ENCODE data around the gene SULF2.

SULF2 gene

GRCh38 chr20:47611785-47612184, 173.5 kb downstream of the SULF2 start:
- TF ChIP-seq, protein P1, sequence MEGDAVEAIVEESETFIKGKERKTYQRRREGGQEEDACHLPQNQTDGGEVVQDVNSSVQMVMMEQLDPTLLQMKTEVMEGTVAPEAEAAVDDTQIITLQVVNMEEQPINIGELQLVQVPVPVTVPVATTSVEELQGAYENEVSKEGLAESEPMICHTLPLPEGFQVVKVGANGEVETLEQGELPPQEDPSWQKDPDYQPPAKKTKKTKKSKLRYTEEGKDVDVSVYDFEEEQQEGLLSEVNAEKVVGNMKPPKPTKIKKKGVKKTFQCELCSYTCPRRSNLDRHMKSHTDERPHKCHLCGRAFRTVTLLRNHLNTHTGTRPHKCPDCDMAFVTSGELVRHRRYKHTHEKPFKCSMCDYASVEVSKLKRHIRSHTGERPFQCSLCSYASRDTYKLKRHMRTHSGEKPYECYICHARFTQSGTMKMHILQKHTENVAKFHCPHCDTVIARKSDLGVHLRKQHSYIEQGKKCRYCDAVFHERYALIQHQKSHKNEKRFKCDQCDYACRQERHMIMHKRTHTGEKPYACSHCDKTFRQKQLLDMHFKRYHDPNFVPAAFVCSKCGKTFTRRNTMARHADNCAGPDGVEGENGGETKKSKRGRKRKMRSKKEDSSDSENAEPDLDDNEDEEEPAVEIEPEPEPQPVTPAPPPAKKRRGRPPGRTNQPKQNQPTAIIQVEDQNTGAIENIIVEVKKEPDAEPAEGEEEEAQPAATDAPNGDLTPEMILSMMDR (IDR thresholded peaks at IDR 0.05) = no peak
- H3K27me3 ChIP-seq (ENCODE audit: control insufficient read depth, insufficient read depth, low read length) = no peaks in the 10 kb centered on the region
- H3K36me3 ChIP-seq (ENCODE audit: control insufficient read depth, insufficient read depth, low read length) = no peaks in the 10 kb centered on the region
- H3K9ac ChIP-seq = no peak overlapping the region
- H3K9me3 ChIP-seq (ENCODE audit: control insufficient read depth, low read length) = no peaks in the 10 kb centered on the region
- no peak overlapping the region for H2AFZ ChIP-seq
- H3K27ac ChIP-seq = no peak overlapping the region
- no peak overlapping the region for H3K4me2 ChIP-seq (ENCODE audit: low read length)
- H3K79me2 ChIP-seq = peaks cover 17% of the 10 kb centered on the region
- no peak overlapping the region for H3K4me3 ChIP-seq (ENCODE audit: low read depth, low read length)
- H3K4me1 ChIP-seq = peaks cover 6% of the 10 kb centered on the region

DNA sequence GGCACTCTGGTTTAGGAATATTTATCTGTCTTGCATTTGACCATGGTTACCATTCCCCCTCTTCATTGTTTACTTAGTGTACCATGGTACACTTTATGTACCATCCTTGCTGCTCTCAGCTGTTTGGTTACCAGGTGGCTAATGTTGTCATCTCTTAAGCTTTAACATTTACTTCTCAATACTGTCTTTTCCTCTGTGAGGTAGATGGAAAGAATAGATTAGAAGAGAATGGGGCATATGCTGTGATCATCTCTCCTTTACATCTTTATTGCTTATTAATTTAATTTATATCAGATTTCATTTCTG, 174.4 kb downstream of the SULF2 start:
- H2AFZ ChIP-seq = no peak overlapping the region
- no peak overlapping the region for H3K9ac ChIP-seq
- no peaks in the 10 kb centered on the region for H3K27me3 ChIP-seq (ENCODE audit: control insufficient read depth, insufficient read depth, low read length)
- TF ChIP-seq, protein P1 (IDR thresholded peaks at IDR 0.05) = no peak
- no peak overlapping the region for H3K27ac ChIP-seq
- H3K79me2 ChIP-seq = peaks cover 19% of the 10 kb centered on the region
- no peaks in the 10 kb centered on the region for H3K9me3 ChIP-seq (ENCODE audit: control insufficient read depth, low read length)
- H3K4me2 ChIP-seq (ENCODE audit: low read length) = no peak overlapping the region
- H3K4me3 ChIP-seq (ENCODE audit: low read depth, low read length) = no peak overlapping the region
- peaks cover 12% of the 10 kb centered on the region for H3K4me1 ChIP-seq
- no peaks in the 10 kb centered on the region for H3K36me3 ChIP-seq (ENCODE audit: control insufficient read depth, insufficient read depth, low read length)

GRCh38 chr20:47610247-47610944, 174.9 kb downstream of the SULF2 start:
- no peak overlapping the region for H3K4me3 ChIP-seq (ENCODE audit: low read depth, low read length)
- H3K36me3 ChIP-seq (ENCODE audit: control insufficient read depth, insufficient read depth, low read length) = no peaks in the 10 kb centered on the region
- TF ChIP-seq, protein P1 (IDR thresholded peaks at IDR 0.05) = no peak
- H2AFZ ChIP-seq = no peak overlapping the region
- H3K9ac ChIP-seq = no peak overlapping the region
- no peak overlapping the region for H3K4me2 ChIP-seq (ENCODE audit: low read length)
- peaks cover 17% of the 10 kb centered on the region for H3K79me2 ChIP-seq
- no peaks in the 10 kb centered on the region for H3K27me3 ChIP-seq (ENCODE audit: control insufficient read depth, insufficient read depth, low read length)
- peaks cover 12% of the 10 kb centered on the region for H3K4me1 ChIP-seq
- no peaks in the 10 kb centered on the region for H3K9me3 ChIP-seq (ENCODE audit: control insufficient read depth, low read length)
- no peak overlapping the region for H3K27ac ChIP-seq

DNA sequence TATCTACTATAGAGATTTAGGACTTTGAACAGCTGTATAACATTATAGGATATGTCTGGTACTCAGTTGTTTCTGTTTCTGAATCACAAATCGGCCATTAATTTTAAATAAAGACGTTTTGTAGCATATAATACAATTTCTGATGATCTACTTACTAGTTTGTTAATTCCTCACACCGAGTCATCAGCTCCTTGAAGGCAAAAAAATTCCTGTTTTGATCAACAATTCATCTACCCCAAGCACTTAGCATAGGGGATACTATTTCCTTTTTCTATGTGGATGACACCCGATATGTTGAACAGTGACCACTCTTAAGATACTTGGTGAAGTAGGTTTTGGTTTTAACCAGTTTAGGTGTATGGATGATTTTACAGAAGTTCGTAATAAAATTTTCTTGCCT, 176.3 kb downstream of the SULF2 start:
- Histone ChIP-seq H3K79me2 (peaks cover 18% of the 10 kb centered on the region), H3K9me3 (ENCODE audit: control insufficient read depth, low read length) (no peaks in the 10 kb centered on the region), H3K27ac (no peak overlapping the region), H2AFZ (no peak overlapping the region), H3K36me3 (ENCODE audit: control insufficient read depth, insufficient read depth, low read length) (no peaks in the 10 kb centered on the region), H3K27me3 (ENCODE audit: control insufficient read depth, insufficient read depth, low read length) (no peaks in the 10 kb centered on the region), H3K4me2 (ENCODE audit: low read length) (no peak overlapping the region), H3K9ac (no peak overlapping the region), H3K4me3 (ENCODE audit: low read depth, low read length) (no peak overlapping the region), H3K4me1 (peaks cover 6% of the 10 kb centered on the region)
- TF ChIP-seq, protein P1 (IDR thresholded peaks at IDR 0.05) = no peak

Data from parathyroid adenoma (tissue), 2 donors.